Tibial nerve (tissue), 4 donors: Measurements from ENCODE around the gene NOTCH3. TPM values are rescaled to one million over a fixed set of nuclear protein-coding genes. Genes with fewer than 3 reads are reported as not detected.

Experiments
- DNase-seq, 2 donors: peaks; one replicate each; pipeline ENCODE4 v3.0.0-alpha.2; 2019; ENCODE audit warnings: low spot score in 2 of 2
- H3K27ac ChIP-seq, 4 donors: fragments of 200-600 bp; sonication (generic) in 3 of 4; one replicate each; pipeline ENCODE4 v1.5.1; 2017 to 2019; ENCODE audit warnings: mild to moderate bottlenecking in 1 of 4
- H3K27me3 ChIP-seq, 2 donors: fragments of 200-600 bp; sonication (generic) in 1 of 2; one replicate each; pipeline versions ENCODE4 v1.5.1 to v1.6.0; 2017 to 2019
- H3K36me3 ChIP-seq, 3 donors: fragments of 200-600 bp; sonication (generic); one replicate each; pipeline ENCODE4 v1.5.1; 2018 to 2019
- H3K4me1 ChIP-seq, 4 donors: fragments of 200-600 bp; sonication (generic) in 3 of 4; one replicate each; pipeline ENCODE4 v1.5.1; 2017 to 2019
- H3K4me3 ChIP-seq, 4 donors: fragments of 200-600 bp; sonication (generic) in 3 of 4; one replicate each; pipeline ENCODE4 v1.5.1; 2017 to 2019; ENCODE audit warnings: mild to moderate bottlenecking in 1 of 4, moderate library complexity in 1 of 4
- H3K9me3 ChIP-seq, 4 donors: fragments of 200-600 bp; sonication (generic) in 3 of 4; one replicate each; pipeline ENCODE4 v1.5.1; 2017 to 2019
- CTCF ChIP-seq, 5 experiments: fragments of 200-600 bp in 3 of 5; fragments of 450-650 bp in 2 of 5; sonication (generic) in 3 of 5; IDR thresholded peaks; one replicate each; pipeline ENCODE4 v1.5.1; 2016 to 2019; ENCODE audit warnings: antibody characterized with exemption in 5 of 5, mild to moderate bottlenecking in 3 of 5, moderate library complexity in 2 of 5
- EP300 ChIP-seq, 2 donors: sonication (generic); formaldehyde crosslinking; IDR thresholded peaks; one replicate each; pipeline ENCODE4 v1.6.1; 2017; ENCODE audit warnings: antibody characterized with exemption in 2 of 2, mild to moderate bottlenecking in 1 of 2
- POLR2A ChIP-seq, 2 donors: fragments of 450-650 bp; IDR thresholded peaks; one replicate each; pipeline ENCODE4 v1.6.1; 2017; ENCODE audit warnings: antibody characterized with exemption in 2 of 2, mild to moderate bottlenecking in 2 of 2, moderate library complexity in 2 of 2
- WGBS, 2 donors: methylation state at CpG; one replicate each; pipeline ENCODE4 v1.1.5; 2018; 5-methylcytosine and 5-hydroxymethylcytosine counted together
- total RNA-seq, 4 donors: library from RNA; depleted of rRNA; stranded (reverse); fragments of >200 nt; gene quantifications; one replicate each; pipeline ENCODE4 v1.1.0, GENCODE V29; 2016

Gene NOTCH3
- total RNA-seq, 4 donors from 2014 or later, result 34.3 to 86.1 (median 53.2) TPM

- TF ChIP-seq EP300 (IDR thresholded peaks at IDR 0.05) (no peak), POLR2A (IDR thresholded peaks at IDR 0.05) (no peak), CTCF (IDR thresholded peaks at IDR 0.05) (no peak)
- H3K36me3 ChIP-seq, result peaks cover 0 to 7% (median 1%) of the 10 kb centered on the region in 3 donors
- DNase-seq, result no peak
- no peaks in the 10 kb centered on the region for H3K9me3 ChIP-seq
- WGBS, 2 donors, result 76 to 78% methylated on average over 6 of the region's 6 CpGs
- H3K27me3 ChIP-seq, result no peaks in the 10 kb centered on the region
- H3K4me3 ChIP-seq, result no peak overlapping the region
- H3K4me1 ChIP-seq, result peaks cover 0 to 23% (median 6%) of the 10 kb centered on the region in 4 donors
- no peak overlapping the region for H3K27ac ChIP-seq
Observed at GRCh38 chr19:15128162-15128770, 72.5 kb downstream of the NOTCH3 start.

GRCh38 chr19:15126131-15126910 lies 74.5 kb downstream of the NOTCH3 start:
- no peaks in the 10 kb centered on the region for H3K27me3 ChIP-seq
- H3K27ac ChIP-seq, result peak overlapping the region; percentile 65 to 95 (median 82)
- TF ChIP-seq EP300 (IDR thresholded peaks at IDR 0.05) (no peak), CTCF (IDR thresholded peaks at IDR 0.05) (no peak), POLR2A (IDR thresholded peaks at IDR 0.05) (no peak)
- DNase-seq, result no peak
- H3K4me3 ChIP-seq, result peak overlapping the region; percentile 49 to 93 (median 73)
- WGBS, 2 donors, result 39 to 47% methylated on average over 2 of the region's 2 CpGs
- peaks cover 2 to 25% (median 4%) of the 10 kb centered on the region in 3 donors for H3K36me3 ChIP-seq
- peaks cover 0 to 24% (median 6%) of the 10 kb centered on the region in 4 donors for H3K4me1 ChIP-seq
- no peaks in the 10 kb centered on the region for H3K9me3 ChIP-seq

GRCh38 chr19:15125232-15126067 lies 75.3 kb downstream of the NOTCH3 start:
- TF ChIP-seq CTCF (IDR thresholded peaks at IDR 0.05) (peak in 3 of 5 experiments; percentile 18 to 70 (median 52)), EP300 (IDR thresholded peaks at IDR 0.05) (peak; percentile 92 to 93), POLR2A (IDR thresholded peaks at IDR 0.05) (peak in 1 of 2 donors; percentile 41)
- Histone ChIP-seq H3K9me3 (no peaks in the 10 kb centered on the region), H3K27me3 (no peaks in the 10 kb centered on the region), H3K4me3 (peak overlapping the region; percentile 49 to 93 (median 73)), H3K27ac (peak overlapping the region; percentile 69 to 95 (median 92)), H3K4me1 (peaks cover 0 to 24% (median 6%) of the 10 kb centered on the region in 4 donors), H3K36me3 (peaks cover 2 to 34% (median 4%) of the 10 kb centered on the region in 3 donors)
- WGBS, 2 donors, result 0 to 1% methylated on average over 52 to 56 of the region's 61 CpGs
- DNase-seq, result peak; percentile 94 to 96

GRCh38 chr19:15124572-15125231 lies 76.1 kb downstream of the NOTCH3 start:
- Histone ChIP-seq H3K9me3 (no peaks in the 10 kb centered on the region), H3K4me3 (peak overlapping the region; percentile 49 to 93 (median 73)), H3K27me3 (no peaks in the 10 kb centered on the region), H3K27ac (peak overlapping the region; percentile 69 to 95 (median 92)), H3K4me1 (peaks cover 0 to 24% (median 6%) of the 10 kb centered on the region in 4 donors), H3K36me3 (peaks cover 2 to 41% (median 4%) of the 10 kb centered on the region in 3 donors)
- TF ChIP-seq EP300 (IDR thresholded peaks at IDR 0.05), result no peak
- TF ChIP-seq POLR2A (IDR thresholded peaks at IDR 0.05), result no peak
- TF ChIP-seq CTCF (IDR thresholded peaks at IDR 0.05), result no peak
- 2 to 5% methylated on average over 30 to 33 of the region's 33 CpGs for WGBS, 2 donors
- DNase-seq, result no peak
